HL-60 (cell line): Measurements from ENCODE around the gene SLC4A4.

Source experiments
- DNase-seq, 2 experiments: peaks; one replicate each; pipeline ENCODE4 v3.0.0-alpha.2; 2010 to 2020; ENCODE audit warnings: low read depth in 1 of 2, low spot score in 1 of 2
- H3K27ac ChIP-seq: fragments of 250-450 bp; sonication (Bioruptor Pico); replicated peaks from 2 replicates; pipeline ENCODE4 v1.5.1; 2020; ENCODE audit warnings: mild to moderate bottlenecking, moderate library complexity
- H3K27me3 ChIP-seq: fragments of 250-450 bp; sonication (Bioruptor Pico); 2 replicates; pipeline ENCODE4 v1.5.1; 2021; ENCODE audit warnings: mild to moderate bottlenecking, moderate library complexity; ENCODE audit not compliant: insufficient read depth, poor library complexity, severe bottlenecking
- H3K4me3 ChIP-seq: replicated peaks from 2 replicates; pipeline ENCODE4 v1.5.1; 2011; ENCODE audit warnings: mild to moderate bottlenecking, control low read depth, low read length; ENCODE audit not compliant: insufficient read depth
- GABPA ChIP-seq: IDR thresholded peaks from 2 replicates; pipeline ENCODE4 v1.6.1; 2012; ENCODE audit warnings: low read depth
- POLR2AphosphoS5 ChIP-seq: IDR thresholded peaks from 2 replicates; pipeline ENCODE4 v1.6.1; 2012; ENCODE audit warnings: low read depth
- REST ChIP-seq: IDR thresholded peaks from 2 replicates; pipeline ENCODE4 v1.6.1; 2012; ENCODE audit warnings: low read depth; ENCODE audit not compliant: insufficient replicate concordance
- SPI1 ChIP-seq: IDR thresholded peaks from 2 replicates; pipeline ENCODE4 v1.6.1; 2012; ENCODE audit warnings: low read depth, mild to moderate bottlenecking, borderline replicate concordance
- TF ChIP-seq, protein P1 (sequence below): IDR thresholded peaks from one replicate; pipeline ENCODE4 v1.5.1; 2011; ENCODE audit warnings: low read length, control low read depth, inconsistent platforms; ENCODE audit not compliant: insufficient read depth

SLC4A4 gene

DNA sequence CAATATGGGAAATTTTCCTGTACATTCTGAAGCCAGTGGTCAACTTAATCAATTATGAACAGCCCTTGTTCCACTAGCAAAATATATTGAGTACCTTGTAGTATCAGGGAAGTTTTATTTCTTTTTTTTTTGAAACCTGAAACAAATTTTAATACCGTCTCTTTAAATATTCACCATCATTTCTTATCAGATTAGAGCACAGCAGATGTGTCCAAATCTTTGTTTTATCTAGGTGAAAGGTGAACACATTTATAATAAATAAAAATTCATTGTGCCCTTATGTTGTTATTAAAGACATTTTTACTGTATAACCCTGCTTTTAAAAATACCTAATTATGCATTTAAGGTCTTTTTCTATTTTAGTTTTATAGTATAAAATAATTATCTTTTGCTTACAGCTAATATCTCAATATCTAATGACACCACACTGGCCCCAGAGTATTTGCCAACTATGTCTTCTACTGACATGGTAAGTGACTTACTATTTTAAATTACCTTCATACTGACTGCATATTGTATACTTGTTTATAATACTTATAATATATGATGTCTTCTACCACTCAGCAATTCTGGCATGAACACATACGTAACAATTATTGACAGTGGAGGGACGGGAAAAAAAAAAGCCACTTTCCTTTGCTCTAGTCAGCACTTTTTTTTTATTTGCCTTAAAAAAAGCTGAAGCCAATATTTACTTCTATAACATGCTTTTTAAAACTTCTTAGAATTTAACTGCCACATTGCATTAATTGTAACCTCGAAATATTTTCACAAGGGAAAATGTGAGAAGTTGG is 147.9 kb downstream of the SLC4A4 start:
- no peak overlapping the region for H3K4me3 ChIP-seq
- no peaks in the 10 kb centered on the region for H3K27me3 ChIP-seq
- no peak for TF ChIP-seq GABPA
- no peak for TF ChIP-seq REST
- TF ChIP-seq POLR2AphosphoS5: no peak
- TF ChIP-seq, protein P1, sequence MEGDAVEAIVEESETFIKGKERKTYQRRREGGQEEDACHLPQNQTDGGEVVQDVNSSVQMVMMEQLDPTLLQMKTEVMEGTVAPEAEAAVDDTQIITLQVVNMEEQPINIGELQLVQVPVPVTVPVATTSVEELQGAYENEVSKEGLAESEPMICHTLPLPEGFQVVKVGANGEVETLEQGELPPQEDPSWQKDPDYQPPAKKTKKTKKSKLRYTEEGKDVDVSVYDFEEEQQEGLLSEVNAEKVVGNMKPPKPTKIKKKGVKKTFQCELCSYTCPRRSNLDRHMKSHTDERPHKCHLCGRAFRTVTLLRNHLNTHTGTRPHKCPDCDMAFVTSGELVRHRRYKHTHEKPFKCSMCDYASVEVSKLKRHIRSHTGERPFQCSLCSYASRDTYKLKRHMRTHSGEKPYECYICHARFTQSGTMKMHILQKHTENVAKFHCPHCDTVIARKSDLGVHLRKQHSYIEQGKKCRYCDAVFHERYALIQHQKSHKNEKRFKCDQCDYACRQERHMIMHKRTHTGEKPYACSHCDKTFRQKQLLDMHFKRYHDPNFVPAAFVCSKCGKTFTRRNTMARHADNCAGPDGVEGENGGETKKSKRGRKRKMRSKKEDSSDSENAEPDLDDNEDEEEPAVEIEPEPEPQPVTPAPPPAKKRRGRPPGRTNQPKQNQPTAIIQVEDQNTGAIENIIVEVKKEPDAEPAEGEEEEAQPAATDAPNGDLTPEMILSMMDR: no peak
- no peak for TF ChIP-seq SPI1
- H3K27ac ChIP-seq: no peak overlapping the region
- no peak for DNase-seq

DNA sequence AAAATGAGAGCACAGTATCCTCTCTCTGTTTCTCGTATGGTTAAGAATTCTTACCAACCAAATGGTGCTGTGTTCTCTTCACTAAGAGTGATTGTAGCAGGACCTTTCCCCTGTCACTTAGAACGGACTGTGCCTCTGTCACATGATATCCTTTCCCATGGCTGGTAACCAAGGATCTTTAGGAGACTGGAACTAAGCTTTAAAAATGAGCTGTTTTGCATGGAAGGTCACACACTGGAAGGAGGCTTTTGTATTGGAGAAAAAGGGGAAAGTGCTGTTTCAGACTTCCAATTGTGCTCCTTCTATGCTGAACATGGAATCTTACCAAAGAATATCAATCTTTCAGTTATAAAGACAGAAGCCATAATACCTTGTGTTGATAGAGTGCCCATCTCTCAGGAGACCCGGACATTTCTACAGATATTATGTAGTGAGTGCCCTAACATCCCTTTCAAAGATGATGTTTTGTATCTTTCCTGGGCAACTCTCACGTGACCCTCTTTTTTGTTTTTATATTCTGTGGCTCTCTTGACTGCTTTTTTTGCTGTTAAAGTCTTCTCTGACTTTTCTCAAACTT is 148.6 kb downstream of the SLC4A4 start:
- no peaks in the 10 kb centered on the region for H3K27me3 ChIP-seq
- no peak overlapping the region for H3K4me3 ChIP-seq
- DNase-seq: no peak
- TF ChIP-seq GABPA: no peak
- TF ChIP-seq REST: no peak
- TF ChIP-seq POLR2AphosphoS5: no peak
- TF ChIP-seq SPI1: no peak
- TF ChIP-seq, protein P1: no peak
- no peak overlapping the region for H3K27ac ChIP-seq

GRCh38 chr4:71494539-71494938 is 155.7 kb downstream of the SLC4A4 start:
- Histone ChIP-seq H3K4me3 (no peak overlapping the region), H3K27ac (no peak overlapping the region), H3K27me3 (no peaks in the 10 kb centered on the region)
- TF ChIP-seq REST: no peak
- TF ChIP-seq POLR2AphosphoS5: no peak
- no peak for TF ChIP-seq SPI1
- TF ChIP-seq, protein P1: no peak
- no peak for TF ChIP-seq GABPA
- no peak for DNase-seq
